ENCODE results near the gene GDPD3. TPM values are rescaled to one million over a fixed set of nuclear protein-coding genes. Genes with fewer than 3 reads are reported as not detected.

GDPD3 gene
- total and polyA plus RNA-seq, 5 donors from 2014 or later: 0.13 to 26.7 (median 0.28) TPM; not detected in 2

Other genes starting within 250 kb of the GDPD3 start
- gene SEZ6L2, start 214.0 kb downstream of the GDPD3 start, total RNA-seq: not detected
- not detected for gene SEZ6L2, start 214.0 kb downstream of the GDPD3 start, polyA plus RNA-seq
- gene ASPHD1, start 213.0 kb downstream of the GDPD3 start, total RNA-seq: not detected
- gene ASPHD1, start 213.0 kb downstream of the GDPD3 start, polyA plus RNA-seq: not detected
- 52.3 TPM for gene KCTD13, start 187.3 kb downstream of the GDPD3 start, total RNA-seq
- gene KCTD13, start 187.3 kb downstream of the GDPD3 start, polyA plus RNA-seq: 10 to 100 TPM in 2 of 4 donors, 1 to 10 TPM in 2; 7.0 to 12.8 (median 9.9) TPM
- 76.7 TPM for gene TMEM219, start 151.5 kb downstream of the GDPD3 start, total RNA-seq
- 100 to 1,000 TPM; 193 to 261 (median 221) TPM for gene TMEM219, start 151.5 kb downstream of the GDPD3 start, polyA plus RNA-seq
- 30.0 TPM for gene TAOK2, start 139.7 kb downstream of the GDPD3 start, total RNA-seq
- 1 to 10 TPM; 2.1 to 3.5 (median 2.9) TPM for gene TAOK2, start 139.7 kb downstream of the GDPD3 start, polyA plus RNA-seq
- 12.4 TPM for gene HIRIP3, start 117.9 kb downstream of the GDPD3 start, total RNA-seq
- gene HIRIP3, start 117.9 kb downstream of the GDPD3 start, polyA plus RNA-seq: 10 to 100 TPM; 13.9 to 19.9 (median 16.2) TPM
- gene INO80E, start 117.3 kb downstream of the GDPD3 start, total RNA-seq: 105 TPM
- gene INO80E, start 117.3 kb downstream of the GDPD3 start, polyA plus RNA-seq: 1 to 10 TPM; 5.0 to 8.9 (median 6.0) TPM
- not detected for gene DOC2A, start 102.5 kb downstream of the GDPD3 start, total RNA-seq
- gene DOC2A, start 102.5 kb downstream of the GDPD3 start, polyA plus RNA-seq: not detected
- not detected for gene C16orf92, start 90.3 kb downstream of the GDPD3 start, total RNA-seq
- not detected for gene C16orf92, start 90.3 kb downstream of the GDPD3 start, polyA plus RNA-seq
- not detected for gene TLCD3B, start 82.3 kb downstream of the GDPD3 start, total RNA-seq
- gene TLCD3B, start 82.3 kb downstream of the GDPD3 start, polyA plus RNA-seq: not detected
- gene ALDOA, start 47.8 kb downstream of the GDPD3 start, total RNA-seq: 430 TPM
- 1,000 to 10,000 TPM; 1,129 to 1,243 (median 1,151) TPM for gene ALDOA, start 47.8 kb downstream of the GDPD3 start, polyA plus RNA-seq
- 97.0 TPM for gene PPP4C, start 37.5 kb downstream of the GDPD3 start, total RNA-seq
- gene PPP4C, start 37.5 kb downstream of the GDPD3 start, polyA plus RNA-seq: 100 to 1,000 TPM; 232 to 289 (median 262) TPM
- gene TBX6, start 21.6 kb downstream of the GDPD3 start, total RNA-seq: 0.42 TPM
- under 1 TPM in 1 of 4 donors, not detected in 3; 0.29 TPM for gene TBX6, start 21.6 kb downstream of the GDPD3 start, polyA plus RNA-seq
- 121 TPM for gene YPEL3, start 17.3 kb downstream of the GDPD3 start, total RNA-seq
- gene YPEL3, start 17.3 kb downstream of the GDPD3 start, polyA plus RNA-seq: 100 to 1,000 TPM; 245 to 319 (median 297) TPM
- gene MAPK3, start 9.7 kb upstream of the GDPD3 start, total RNA-seq: 71.4 TPM
- gene MAPK3, start 9.7 kb upstream of the GDPD3 start, polyA plus RNA-seq: 10 to 100 TPM in 1 of 4 donors, 1 to 10 TPM in 3; 7.3 to 12.6 (median 9.1) TPM
- gene CORO1A, start 70.1 kb upstream of the GDPD3 start, total RNA-seq: 850 TPM
- 1,000 to 10,000 TPM; 1,269 to 1,770 (median 1,540) TPM for gene CORO1A, start 70.1 kb upstream of the GDPD3 start, polyA plus RNA-seq
- gene BOLA2B, start 80.1 kb upstream of the GDPD3 start, total RNA-seq: 58.2 TPM
- 100 to 1,000 TPM; 163 to 225 (median 191) TPM for gene BOLA2B, start 80.1 kb upstream of the GDPD3 start, polyA plus RNA-seq
- gene SLX1A, start 80.3 kb upstream of the GDPD3 start, total RNA-seq: 50.3 TPM
- gene SLX1A, start 80.3 kb upstream of the GDPD3 start, polyA plus RNA-seq: 100 to 1,000 TPM in 3 of 4 donors, 10 to 100 TPM in 1; 56.8 to 136 (median 102) TPM
- 19.3 TPM for gene SULT1A3, start 85.7 kb upstream of the GDPD3 start, total RNA-seq
- gene SULT1A3, start 85.7 kb upstream of the GDPD3 start, polyA plus RNA-seq: 1 to 10 TPM in 1 of 4 donors, under 1 TPM in 2, not detected in 1; 0.71 to 1.5 (median 0.91) TPM
- gene NPIPB13, start 134.9 kb upstream of the GDPD3 start, total RNA-seq: 30.5 TPM
- gene NPIPB13, start 134.9 kb upstream of the GDPD3 start, polyA plus RNA-seq: 1 to 10 TPM in 1 of 4 donors, under 1 TPM in 3; 0.68 to 1.0 (median 0.86) TPM
- 46.7 TPM for gene CD2BP2, start 241.8 kb upstream of the GDPD3 start, total RNA-seq
- gene CD2BP2, start 241.8 kb upstream of the GDPD3 start, polyA plus RNA-seq: 10 to 100 TPM; 33.5 to 42.1 (median 37.2) TPM

All from CD4-positive, CD25-positive, alpha-beta regulatory T cell (primary cell).